HepG2 (cell line): ENCODE results near the gene SALL2. TPM values are rescaled to one million over a fixed set of nuclear protein-coding genes. Genes with fewer than 3 reads are reported as not detected.

Source experiments
- ATAC-seq: fragments of 200-7000 bp; cut with Tn5 transposase; 3 replicates; pipeline ENCODE4 v1.9.1; 2020; ENCODE audit warnings: mild to moderate bottlenecking, moderate library complexity
- BruUV-seq: library from RNA; stranded (reverse); fragments of 400-500 nt; replicated peaks from 2 replicates; lab custom pipeline; 2021; lab: Mats Ljungman, UMichigan
- CTCF ChIA-PET: fragments of 300-600 bp; formaldehyde crosslinking; extraction: SDS; loops from one replicate; lab custom pipeline; 2021; ENCODE audit warnings: low total read pairs, inconsistent platforms, low intra/inter-chr PET ratio; lab: Yijun Ruan, JAX
- POLR2A ChIA-PET: fragments of 350-600 bp; sonication (Branson Sonifier 250); formaldehyde crosslinking; loops from one replicate; lab custom pipeline; 2020; ENCODE audit warnings: antibody characterized with exemption, inconsistent platforms; lab: Yijun Ruan, JAX
- DNase-seq: peaks from one replicate; pipeline ENCODE4 v3.0.0-alpha.2; 2015; ENCODE audit warnings: low spot score
- FAIRE-seq: peaks from 3 replicates; lab custom pipeline; 2011; peaks lifted over from hg19 to GRCh38; lab: Jason Lieb, UNC
- H2AFZ ChIP-seq: one replicate; pipeline ENCODE4 v1.6.1; 2011; ENCODE audit warnings: low read length, inconsistent platforms
- H3K27ac ChIP-seq: fragments of 300-600 bp; 3 replicates; pipeline ENCODE4 v1.8.0; 2011; ENCODE audit warnings: mixed run types, mild to moderate bottlenecking, mixed read lengths, low read length, inconsistent platforms; ENCODE audit not compliant: insufficient read depth; ENCODE audit errors: extremely low read length
- H3K27me3 ChIP-seq, 2 experiments: fragments of 200-600 bp in 1 of 2; 2 replicates in 1 of 2; 3 replicates in 1 of 2; pipeline versions ENCODE4 v1.6.0 to v1.8.0; 2011; ENCODE audit warnings: low read length in 2 of 2, mild to moderate bottlenecking in 2 of 2, moderate library complexity in 2 of 2, inconsistent platforms in 1 of 2; ENCODE audit not compliant: insufficient read depth in 2 of 2, control insufficient read depth in 1 of 2
- H3K36me3 ChIP-seq, 2 experiments: fragments of 200-600 bp in 1 of 2; replicated peaks in 1 of 2; 2 replicates in 1 of 2; 3 replicates in 1 of 2; pipeline versions ENCODE4 v1.5.1 to v1.8.0; 2011; ENCODE audit warnings: low read length in 2 of 2, inconsistent platforms in 1 of 2; ENCODE audit not compliant: insufficient read depth in 2 of 2, control insufficient read depth in 1 of 2
- H3K4me1 ChIP-seq: 2 replicates; pipeline ENCODE4 v1.5.1; 2012; ENCODE audit warnings: low read length, inconsistent platforms; ENCODE audit not compliant: insufficient read depth
- H3K4me2 ChIP-seq: 2 replicates; pipeline ENCODE4 v1.6.0; 2011; ENCODE audit warnings: low read depth, low read length, inconsistent platforms
- H3K4me3 ChIP-seq, 3 experiments: fragments of 200-600 bp in 1 of 3; sonication (generic), shearing (Covaris generic) in 1 of 3; replicated peaks in 1 of 3; 2 replicates each; pipeline ENCODE4 v1.5.1; 2011 to 2016; ENCODE audit warnings: low read length in 3 of 3, inconsistent platforms in 2 of 3, low read depth in 2 of 3, mild to moderate bottlenecking in 2 of 3, control low read depth in 1 of 3, mixed read lengths in 1 of 3; ENCODE audit not compliant: insufficient read depth in 1 of 3
- H3K79me2 ChIP-seq: one replicate; pipeline ENCODE4 v1.6.1; 2011; ENCODE audit warnings: low read length, inconsistent platforms; ENCODE audit not compliant: insufficient read depth
- H3K9ac ChIP-seq: 2 replicates; pipeline ENCODE4 v1.6.0; 2011; ENCODE audit warnings: mild to moderate bottlenecking, low read depth, low read length, inconsistent platforms; ENCODE audit not compliant: insufficient read depth
- H3K9me3 ChIP-seq: 2 replicates; pipeline ENCODE4 v1.5.1; 2012; ENCODE audit warnings: mild to moderate bottlenecking, low read length
- H4K20me1 ChIP-seq: 2 replicates; pipeline ENCODE4 v1.6.0; 2011; ENCODE audit warnings: inconsistent platforms, mild to moderate bottlenecking, low read length, moderate library complexity; ENCODE audit not compliant: insufficient read depth
- NBN ChIP-seq: fragments of 450-650 bp; conservative IDR thresholded peaks from 2 replicates; pipeline ENCODE4 v1.6.1; 2017
- NR1H2 ChIP-seq: sonication (generic); formaldehyde crosslinking; IDR thresholded peaks from 2 replicates; pipeline ENCODE4 v1.8.1; 2022; ENCODE audit warnings: low read depth, missing genetic modification reagents, borderline replicate concordance
- POLR2AphosphoS2 ChIP-seq: IDR thresholded peaks from 2 replicates; pipeline ENCODE4 v1.6.1; 2011; ENCODE audit warnings: low read depth, low read length, improper control_type of control experiment
- RFX3 ChIP-seq: IDR thresholded peaks from 2 replicates; pipeline ENCODE4 v1.6.1; 2016; ENCODE audit warnings: missing biosample characterization, missing genetic modification reagents
- RNF2 ChIP-seq: fragments of 450-650 bp; conservative IDR thresholded peaks from 2 replicates; pipeline ENCODE4 v1.6.1; 2016; ENCODE audit warnings: low read depth
- ZFP62 ChIP-seq: sonication (generic); formaldehyde crosslinking; IDR thresholded peaks from 2 replicates; pipeline ENCODE4 v1.4.0; 2020; ENCODE audit warnings: missing genetic modification reagents
- ZNF12 ChIP-seq: sonication (generic); formaldehyde crosslinking; IDR thresholded peaks from 2 replicates; pipeline ENCODE4 v1.5.0; 2020; ENCODE audit warnings: missing genetic modification reagents
- ZNF263 ChIP-seq: sonication (generic); formaldehyde crosslinking; IDR thresholded peaks from 2 replicates; pipeline ENCODE4 v1.4.0; 2020; ENCODE audit warnings: missing genetic modification reagents
- ZNF3 ChIP-seq: IDR thresholded peaks from 2 replicates; pipeline ENCODE4 v1.7.0; 2017; ENCODE audit warnings: inconsistent platforms
- ZNF343 ChIP-seq: sonication (generic); formaldehyde crosslinking; IDR thresholded peaks from 2 replicates; pipeline ENCODE4 v1.4.0; 2020; ENCODE audit warnings: mild to moderate bottlenecking, missing genetic modification reagents
- ZNF562 ChIP-seq: sonication (generic); formaldehyde crosslinking; IDR thresholded peaks from 2 replicates; pipeline ENCODE4 v1.8.0; 2022; ENCODE audit warnings: missing genetic modification reagents, borderline replicate concordance
- WGBS: methylation state at CpG from one replicate; pipeline ENCODE4 v1.1.6; 2017; ENCODE audit warnings: low lambda C conversion rate; 5-methylcytosine and 5-hydroxymethylcytosine counted together
- in situ Hi-C: cut with HindIII; loops from 2 replicates; pipeline ENCODE4 v1.10.0; 2017; ENCODE audit warnings: low pct_unique_long_range_greater_than_20kb; ENCODE audit not compliant: extremely low pct_ligation_motif_present
- intact Hi-C: fragments of 100-400 bp; cut with micrococcal nuclease; formaldehyde crosslinking; loops from one replicate; pipeline ENCODE4 v1.10.0; 2022; ENCODE audit not compliant: unreplicated experiment
- polyA plus RNA-seq, 8 experiments: library from polyadenylated mRNA; depleted of rRNA in 3 of 8; stranded (reverse) in 7 of 8; unstranded in 1 of 8; fragments of >200 nt; fragmentation: Illumina TruSeq in 4 of 8; extraction: Trizol in 4 of 8; gene quantifications; 2 replicates each; pipeline versions ENCODE4 v1.2.1 to v1.2.3, GENCODE V29; 2011 to 2016; ENCODE audit warnings: low read depth in 4 of 8, missing spikeins in 1 of 8, mixed read lengths in 1 of 8; ENCODE audit not compliant: insufficient read depth in 1 of 8
- total RNA-seq, 5 experiments: library from RNA; depleted of rRNA; stranded (reverse); fragments of >200 nt; fragmentation: Illumina TruSeq; extraction: Trizol; gene quantifications; 2 replicates each; pipeline ENCODE4 v1.2.3, GENCODE V29; 2016; ENCODE audit warnings: low read depth in 1 of 5
- TF ChIP-seq, protein P1 (sequence below): IDR thresholded peaks from 2 replicates; pipeline ENCODE4 v1.6.1; 2016; ENCODE audit warnings: missing biosample characterization, missing genetic modification reagents, low read depth
- TF ChIP-seq, protein P2 (sequence below): sonication (generic); formaldehyde crosslinking; conservative IDR thresholded peaks from 2 replicates; pipeline ENCODE4 v1.4.0; 2020; ENCODE audit warnings: missing genetic modification reagents
- TF ChIP-seq, protein P3 (sequence below), 2 experiments: sonication (generic) in 1 of 2; formaldehyde crosslinking in 1 of 2; IDR thresholded peaks; 2 replicates each; pipeline versions ENCODE4 v1.4.0 to v1.6.1; 2016 to 2020; ENCODE audit warnings: borderline replicate concordance in 1 of 2, low read depth in 1 of 2, mild to moderate bottlenecking in 1 of 2, missing genetic modification reagents in 1 of 2

The SALL2 gene
- total and polyA plus RNA-seq, 2 of the 13 experiments (the other 11 are each of a cell fraction or from before 2014, with no cell fraction given): 4.9 to 5.8 TPM

DNA sequence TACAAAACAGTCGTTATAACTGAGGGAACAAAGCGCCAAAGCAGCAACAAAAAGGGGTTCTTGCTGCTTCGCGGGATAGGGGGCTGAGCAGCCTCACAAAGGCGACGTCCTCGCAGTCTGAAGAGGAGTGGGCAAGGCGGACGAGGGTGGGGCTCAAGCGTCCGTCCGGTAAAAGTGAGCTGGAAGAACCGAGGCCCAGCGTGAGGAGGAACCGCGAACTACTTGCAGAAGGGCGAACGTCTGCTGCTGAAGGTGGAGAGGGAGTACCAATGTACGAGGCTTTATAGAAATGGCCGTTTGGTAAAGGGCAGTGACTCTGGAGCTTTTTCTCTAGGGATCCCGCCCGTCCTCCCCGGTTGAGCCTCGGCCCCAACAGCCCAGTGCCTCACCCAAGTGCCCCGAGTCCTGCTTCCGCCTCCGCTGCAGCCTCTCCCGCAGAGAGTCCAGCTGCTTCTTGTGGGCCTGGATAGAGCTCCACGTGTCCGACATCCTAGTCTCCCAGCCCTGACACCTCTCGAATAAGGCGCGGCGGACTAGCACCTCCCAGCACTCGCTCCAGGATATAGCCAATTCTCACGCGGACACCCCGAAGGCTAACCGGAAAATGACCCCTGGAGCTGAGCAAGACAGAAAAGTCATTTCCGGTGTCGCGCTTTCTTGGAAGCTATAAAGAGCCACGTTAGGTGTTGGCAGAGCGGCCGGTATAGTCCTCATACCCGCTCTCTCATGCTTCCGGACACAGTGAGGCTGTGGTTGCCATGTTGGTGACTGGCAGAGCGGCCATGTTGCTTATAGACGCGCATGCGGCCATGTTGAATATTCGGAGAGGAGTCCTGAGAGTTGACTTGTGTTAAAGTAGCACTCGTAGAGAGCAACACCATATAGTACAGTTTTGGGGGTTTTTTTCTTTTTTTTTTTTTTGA, 15.2 kb downstream of the SALL2 start, which contains the start of gene METTL3 (continued):
- TF ChIP-seq, protein P1, sequence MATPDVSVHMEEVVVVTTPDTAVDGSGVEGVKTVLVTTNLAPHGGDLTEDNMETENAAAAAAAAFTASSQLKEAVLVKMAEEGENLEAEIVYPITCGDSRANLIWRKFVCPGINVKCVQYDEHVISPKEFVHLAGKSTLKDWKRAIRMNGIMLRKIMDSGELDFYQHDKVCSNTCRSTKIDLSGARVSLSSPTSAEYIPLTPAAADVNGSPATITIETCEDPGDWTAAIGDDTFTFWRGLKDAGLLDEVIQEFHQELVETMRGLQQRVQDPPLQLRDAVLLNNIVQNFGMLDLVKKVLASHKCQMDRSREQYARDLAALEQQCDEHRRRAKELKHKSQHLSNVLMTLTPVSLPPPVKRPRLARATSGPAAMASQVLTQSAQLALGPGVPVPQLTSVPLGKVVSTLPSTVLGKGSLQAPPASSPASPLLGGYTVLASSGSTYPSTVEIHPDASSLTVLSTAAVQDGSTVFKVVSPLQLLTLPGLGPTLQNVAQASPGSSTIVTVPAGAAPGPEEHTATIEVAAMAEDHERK: peak; percentile 58; the same call in 1 of the 2 replicates
- TF ChIP-seq NBN: no peak
- TF ChIP-seq ZNF562: no peak
- no peak; the same call in none of the 2 replicates for TF ChIP-seq RNF2
- no peak; the same call in 1 of the 2 replicates for TF ChIP-seq ZNF3 (CRISPR knock-in tag)
- TF ChIP-seq, protein P2, sequence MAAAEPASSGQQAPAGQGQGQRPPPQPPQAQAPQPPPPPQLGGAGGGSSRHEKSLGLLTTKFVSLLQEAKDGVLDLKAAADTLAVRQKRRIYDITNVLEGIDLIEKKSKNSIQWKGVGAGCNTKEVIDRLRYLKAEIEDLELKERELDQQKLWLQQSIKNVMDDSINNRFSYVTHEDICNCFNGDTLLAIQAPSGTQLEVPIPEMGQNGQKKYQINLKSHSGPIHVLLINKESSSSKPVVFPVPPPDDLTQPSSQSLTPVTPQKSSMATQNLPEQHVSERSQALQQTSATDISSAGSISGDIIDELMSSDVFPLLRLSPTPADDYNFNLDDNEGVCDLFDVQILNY (CRISPR knock-in tag): peak; percentile 96
- TF ChIP-seq RFX3 (CRISPR knock-in tag): peak; percentile 48; the same call in 1 of the 2 replicates
- peak; percentile 48; the same call in 1 of the 2 replicates for TF ChIP-seq ZNF263 (CRISPR knock-in tag)
- TF ChIP-seq, all 625 proteins: peak for 384

DNA sequence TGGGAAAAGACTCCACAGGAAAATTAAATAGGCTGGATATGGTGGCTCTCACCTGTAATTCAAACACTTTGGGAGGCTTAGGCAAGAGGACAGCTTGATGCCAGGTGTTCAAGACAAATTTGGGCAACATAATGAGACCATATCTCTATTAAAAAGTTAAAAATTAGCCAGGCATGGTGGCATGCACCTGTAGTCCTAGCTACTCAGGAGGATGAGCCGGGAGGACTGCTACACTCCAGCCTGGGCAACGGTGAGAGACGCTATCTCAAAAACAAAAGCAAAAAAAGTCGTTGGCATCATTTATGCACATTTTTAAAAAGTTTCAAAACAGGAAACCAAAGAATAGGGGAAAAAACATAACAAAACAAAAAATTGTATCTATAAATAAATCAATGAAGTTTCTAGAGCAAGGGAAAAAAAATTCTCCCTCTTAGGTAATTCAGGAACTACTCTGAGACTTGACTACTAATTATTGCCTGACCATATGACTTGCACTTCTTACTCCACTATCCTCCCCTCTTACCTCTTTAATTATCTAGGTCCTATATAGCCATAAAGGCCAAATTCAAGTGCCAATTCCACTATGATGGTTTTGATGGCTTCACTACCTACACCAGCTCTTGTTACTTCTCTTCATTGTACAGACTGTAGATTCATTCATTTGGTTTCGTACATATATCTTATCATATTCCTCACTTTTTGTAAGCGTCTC, 16.6 kb downstream of the SALL2 start:
- ATAC-seq: no peak
- CTCF ChIA-PET: interaction anchor here (1.1 kb wide), 1 partner anchor 54 kb away, joined by 3 read pairs; the partner anchor contains the start of gene CHD8
- Histone ChIP-seq H3K4me1 (peaks cover 49% of the 10 kb centered on the region), H4K20me1 (no peaks in the 10 kb centered on the region), H3K9me3 (no peaks in the 10 kb centered on the region), H3K4me2 (peak overlapping the region; percentile 86), H2AFZ (no peak overlapping the region), H3K9ac (peak overlapping the region; percentile 95), H3K27me3 (no peaks in the 10 kb centered on the region; a peak in 1 of 5 replicates), H3K4me3 (peak overlapping the region; percentile 84 to 97 (median 87); a peak in 5 of 6 replicates), H3K27ac (peak overlapping the region; percentile 80), H3K36me3 (peaks cover 2 to 10% of the 10 kb centered on the region in 2 experiments; a peak in 3 of 5 replicates), H3K79me2 (peaks cover 49% of the 10 kb centered on the region)
- in situ Hi-C loops: no loop called here
- no peak for FAIRE-seq
- no peak for DNase-seq
- no TSS peak for BruUV-seq
- POLR2A ChIA-PET: interaction anchor here (1.3 to 5.5 kb wide), 3 partner anchors 11 to 49 kb away, joined by 3 to 91 read pairs (median 5); partner anchors contain the start of gene TOX4
- intact Hi-C loops: no loop called here
- WGBS: 87% methylated on average over 6 of the region's 6 CpGs
- TF ChIP-seq ZFP62 (CRISPR knock-in tag) (no peak), ZNF12 (CRISPR knock-in tag) (no peak), POLR2AphosphoS2 (no peak), ZNF343 (no peak), NR1H2 (CRISPR knock-in tag) (no peak)
- TF ChIP-seq, protein P3, sequence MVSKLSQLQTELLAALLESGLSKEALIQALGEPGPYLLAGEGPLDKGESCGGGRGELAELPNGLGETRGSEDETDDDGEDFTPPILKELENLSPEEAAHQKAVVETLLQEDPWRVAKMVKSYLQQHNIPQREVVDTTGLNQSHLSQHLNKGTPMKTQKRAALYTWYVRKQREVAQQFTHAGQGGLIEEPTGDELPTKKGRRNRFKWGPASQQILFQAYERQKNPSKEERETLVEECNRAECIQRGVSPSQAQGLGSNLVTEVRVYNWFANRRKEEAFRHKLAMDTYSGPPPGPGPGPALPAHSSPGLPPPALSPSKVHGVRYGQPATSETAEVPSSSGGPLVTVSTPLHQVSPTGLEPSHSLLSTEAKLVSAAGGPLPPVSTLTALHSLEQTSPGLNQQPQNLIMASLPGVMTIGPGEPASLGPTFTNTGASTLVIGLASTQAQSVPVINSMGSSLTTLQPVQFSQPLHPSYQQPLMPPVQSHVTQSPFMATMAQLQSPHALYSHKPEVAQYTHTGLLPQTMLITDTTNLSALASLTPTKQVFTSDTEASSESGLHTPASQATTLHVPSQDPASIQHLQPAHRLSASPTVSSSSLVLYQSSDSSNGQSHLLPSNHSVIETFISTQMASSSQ (IDR thresholded peaks at IDR 0.05; ENCODE audit: low read depth): 0 out of 2 replicates have a peak, but pooled peaks have one; percentile 31
- TF ChIP-seq, protein P3 (CRISPR knock-in tag; IDR thresholded peaks at IDR 0.05; ENCODE audit: borderline replicate concordance): no peak
